ENCODE measurements around the gene SEPTIN7.

SEPTIN7 gene

DNA sequence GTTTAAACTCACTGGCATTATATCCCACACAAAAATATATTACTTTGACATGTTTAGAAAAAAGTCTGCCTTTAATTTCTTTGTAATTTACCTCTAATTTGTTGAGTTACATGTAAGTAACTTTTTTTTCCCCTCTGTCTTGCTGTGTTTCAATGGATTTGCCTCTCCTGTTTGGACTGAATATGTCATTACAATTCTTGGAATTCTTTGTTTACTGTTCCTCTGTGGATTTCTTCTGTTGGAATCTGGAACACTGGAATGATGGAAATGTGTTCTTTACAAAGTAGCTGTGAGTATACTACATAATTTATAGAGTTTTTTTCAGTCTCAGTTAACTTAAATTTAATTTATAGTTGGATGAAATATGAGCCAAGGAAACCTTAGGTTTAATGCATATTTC is 30.4 kb downstream of the SEPTIN7 start:
- no peak for DNase-seq (ENCODE audit: low read depth in 2 of 2)

GRCh38 chr7:35839860-35840854 is 39.3 kb downstream of the SEPTIN7 start:
- DNase-seq (ENCODE audit: low read depth in 2 of 2): no peak

DNA sequence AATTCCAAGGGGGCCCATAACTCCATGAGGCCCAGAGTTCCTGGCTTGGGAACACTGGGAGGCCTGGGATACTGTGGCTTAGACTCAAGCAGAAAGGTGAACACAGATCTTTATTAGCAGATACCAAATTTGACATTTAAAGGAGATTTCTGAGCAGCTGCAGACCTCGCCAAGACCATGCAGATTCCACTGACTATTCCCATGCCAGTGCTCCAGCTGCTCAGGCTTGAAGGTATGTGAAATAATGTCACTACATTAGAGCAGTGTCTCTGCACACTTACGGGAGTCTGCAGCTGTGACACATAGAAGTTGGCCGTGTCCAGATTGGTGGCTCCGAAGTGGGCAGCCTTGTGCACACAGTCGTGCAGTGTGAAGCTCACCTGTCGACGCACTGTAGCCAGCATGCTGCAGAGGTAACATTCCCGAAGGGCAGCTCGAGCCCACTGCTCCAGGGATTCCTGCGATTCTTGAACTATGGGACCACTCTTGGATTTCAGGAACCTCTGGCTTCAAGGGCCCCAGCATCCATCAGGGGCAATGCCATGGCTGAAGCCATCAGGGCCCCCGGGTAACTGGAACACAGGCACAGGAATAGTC is 46.1 kb downstream of the SEPTIN7 start:
- no peak for DNase-seq (ENCODE audit: low read depth in 2 of 2)

DNA sequence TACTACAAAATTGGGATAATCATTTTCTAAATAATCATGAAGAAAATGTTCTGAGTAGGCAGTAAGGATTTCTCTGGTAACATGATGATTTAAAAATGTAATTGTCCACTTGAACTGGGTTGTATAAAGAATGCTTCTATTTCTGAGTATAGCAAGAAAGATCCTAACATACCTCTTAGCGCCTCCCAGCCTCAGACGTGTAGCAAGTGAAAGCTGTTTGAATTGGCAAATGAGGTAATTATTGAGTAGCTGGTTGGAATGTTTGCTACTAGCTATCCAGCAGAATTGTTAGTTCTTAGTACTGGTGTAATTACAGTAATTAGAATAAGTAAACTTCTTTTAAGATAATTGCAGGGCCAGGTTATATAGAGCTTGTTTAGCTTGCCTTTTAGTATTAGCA is 47.9 kb downstream of the SEPTIN7 start:
- DNase-seq (ENCODE audit: low read depth in 2 of 2): no peak

DNA sequence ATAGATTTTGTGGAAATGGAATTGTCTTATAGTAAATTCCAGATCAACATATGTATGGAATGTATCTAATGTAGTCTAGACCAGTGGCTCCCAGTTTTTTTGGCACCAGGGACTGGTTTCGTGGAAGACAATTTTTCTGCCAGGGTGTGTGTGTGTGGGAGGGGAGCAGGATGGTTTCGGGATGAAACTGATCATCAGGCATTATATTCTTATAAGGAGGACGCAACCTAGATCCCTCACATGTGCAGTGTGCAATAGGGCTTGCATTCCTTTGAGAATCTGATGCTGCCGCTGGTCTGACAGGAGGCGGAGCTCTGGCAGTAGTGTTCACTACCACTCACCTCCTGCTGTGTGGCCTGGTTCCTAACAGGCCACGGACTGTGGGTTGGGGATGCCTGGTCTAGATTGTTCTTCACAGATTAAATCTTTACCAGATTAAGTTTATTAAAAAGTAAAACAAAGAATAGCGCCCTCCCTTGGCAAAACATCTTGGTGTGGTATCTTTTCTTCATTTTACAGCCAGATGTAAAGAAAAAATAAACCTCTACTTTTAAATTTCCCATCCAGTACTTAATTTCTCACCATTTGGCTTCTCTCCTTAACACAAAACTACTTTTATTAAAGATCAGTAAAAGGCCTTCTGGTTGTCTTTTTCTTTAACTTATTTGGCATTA is 48.4 kb downstream of the SEPTIN7 start:
- no peak for DNase-seq (ENCODE audit: low read depth in 2 of 2)

GRCh38 chr7:35849954-35850353 is 49.1 kb downstream of the SEPTIN7 start:
- DNase-seq (ENCODE audit: low read depth in 2 of 2): no peak

Measured in stimulated activated CD4-positive, alpha-beta T cell treated with anti-CD3 and anti-CD28 coated beads, Interleukin-4, amount 100 ng/mL, for 48 hours (primary cell).